AG09319 (cell line): ENCODE results near the gene YBX2.
"Not testable (repeated sequence)": the region's sequence is repeated elsewhere in the genome, so short reads cannot be mapped to it uniquely, and the experiment has no call there.

ENCODE experiments used
- DNase-seq: peaks from one replicate; pipeline ENCODE4 v3.0.0-alpha.2; 2010; ENCODE audit warnings: low read depth; ENCODE audit errors: extremely low read depth
- TF ChIP-seq, protein P1 (sequence below): IDR thresholded peaks from 2 replicates; pipeline ENCODE4 v1.5.1; 2011; ENCODE audit warnings: low read depth, mild to moderate bottlenecking, inconsistent platforms, low read length, moderate library complexity

YBX2 gene

DNA sequence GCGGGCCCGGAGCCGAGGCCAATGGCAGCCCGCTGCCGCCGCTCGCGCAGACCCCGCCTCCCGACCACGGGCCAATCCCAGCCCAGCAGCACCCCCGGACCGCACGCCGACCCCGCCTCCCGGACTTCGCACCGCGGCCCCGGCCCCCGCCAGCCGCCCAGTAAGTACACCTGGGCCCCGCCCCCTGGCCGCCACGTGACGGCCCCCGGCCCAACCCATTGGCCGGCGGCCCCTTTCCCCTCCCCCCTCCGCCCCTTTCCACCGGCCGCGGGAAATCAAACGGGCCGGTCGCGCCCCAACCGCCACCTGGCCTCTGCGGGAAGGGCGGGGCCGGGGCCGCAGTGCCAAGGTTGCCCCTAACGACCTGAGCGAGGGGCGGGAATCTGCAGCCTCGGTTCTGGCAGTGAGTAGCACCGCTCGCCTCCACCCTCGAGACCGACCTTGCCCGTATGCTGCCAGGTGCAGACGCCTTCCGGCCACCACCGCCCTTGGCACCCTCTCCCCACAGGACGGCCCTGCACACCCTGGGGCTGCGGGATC is at the start of gene YBX2:
YBX2 (minus strand) TSS at position 26 of the 540 bp plus-strand sequence. CDS start 139 bp downstream, outside the sequence.
- no peak for DNase-seq
- TF ChIP-seq, protein P1, sequence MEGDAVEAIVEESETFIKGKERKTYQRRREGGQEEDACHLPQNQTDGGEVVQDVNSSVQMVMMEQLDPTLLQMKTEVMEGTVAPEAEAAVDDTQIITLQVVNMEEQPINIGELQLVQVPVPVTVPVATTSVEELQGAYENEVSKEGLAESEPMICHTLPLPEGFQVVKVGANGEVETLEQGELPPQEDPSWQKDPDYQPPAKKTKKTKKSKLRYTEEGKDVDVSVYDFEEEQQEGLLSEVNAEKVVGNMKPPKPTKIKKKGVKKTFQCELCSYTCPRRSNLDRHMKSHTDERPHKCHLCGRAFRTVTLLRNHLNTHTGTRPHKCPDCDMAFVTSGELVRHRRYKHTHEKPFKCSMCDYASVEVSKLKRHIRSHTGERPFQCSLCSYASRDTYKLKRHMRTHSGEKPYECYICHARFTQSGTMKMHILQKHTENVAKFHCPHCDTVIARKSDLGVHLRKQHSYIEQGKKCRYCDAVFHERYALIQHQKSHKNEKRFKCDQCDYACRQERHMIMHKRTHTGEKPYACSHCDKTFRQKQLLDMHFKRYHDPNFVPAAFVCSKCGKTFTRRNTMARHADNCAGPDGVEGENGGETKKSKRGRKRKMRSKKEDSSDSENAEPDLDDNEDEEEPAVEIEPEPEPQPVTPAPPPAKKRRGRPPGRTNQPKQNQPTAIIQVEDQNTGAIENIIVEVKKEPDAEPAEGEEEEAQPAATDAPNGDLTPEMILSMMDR: no peak

DNA sequence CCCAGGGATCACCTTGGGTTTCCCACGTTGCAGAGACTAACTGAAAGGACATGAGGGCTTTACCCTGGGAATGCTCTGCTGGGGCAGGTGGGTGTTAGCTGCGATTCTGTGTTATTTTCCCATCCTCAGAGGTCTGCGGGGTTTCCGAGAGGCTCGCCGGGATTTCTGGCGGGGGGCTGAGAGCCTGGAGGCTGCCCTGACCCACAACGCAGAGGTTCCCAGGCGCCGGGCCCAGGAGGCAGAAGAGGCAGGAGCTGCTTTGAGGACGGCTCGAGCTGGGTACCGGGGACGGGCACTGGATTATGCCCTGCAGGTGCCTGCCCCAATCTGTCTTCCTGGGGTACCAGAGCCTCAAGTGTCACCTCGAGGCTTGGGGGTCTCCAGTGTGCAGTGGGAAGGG is 48.8 kb upstream of the YBX2 start:
- DNase-seq: no peak

DNA sequence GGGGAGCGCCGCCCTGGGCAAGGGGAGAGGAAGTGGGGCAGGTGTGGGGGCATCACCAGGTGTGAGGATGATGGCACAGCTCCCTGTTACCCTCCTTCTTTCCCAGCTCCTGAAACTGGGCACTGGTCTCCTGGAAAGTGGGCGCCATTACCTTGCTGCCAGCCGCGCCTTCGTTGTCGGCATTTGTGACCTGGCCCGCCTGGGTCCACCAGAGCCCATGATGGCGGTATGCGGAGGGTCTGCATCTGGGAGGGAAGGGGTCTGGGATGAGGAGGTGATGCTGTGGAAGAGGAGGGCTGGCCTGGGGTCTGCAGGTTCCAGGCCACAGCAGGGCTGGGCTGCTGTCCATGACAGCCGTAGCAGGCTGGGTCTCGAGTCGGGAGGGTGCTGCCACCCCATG is 47.4 kb upstream of the YBX2 start:
- TF ChIP-seq, protein P1: no peak
- no peak for DNase-seq

More for the DNA sequence above, 48.8 kb upstream of the YBX2 start:
- TF ChIP-seq, protein P1: no peak

DNA sequence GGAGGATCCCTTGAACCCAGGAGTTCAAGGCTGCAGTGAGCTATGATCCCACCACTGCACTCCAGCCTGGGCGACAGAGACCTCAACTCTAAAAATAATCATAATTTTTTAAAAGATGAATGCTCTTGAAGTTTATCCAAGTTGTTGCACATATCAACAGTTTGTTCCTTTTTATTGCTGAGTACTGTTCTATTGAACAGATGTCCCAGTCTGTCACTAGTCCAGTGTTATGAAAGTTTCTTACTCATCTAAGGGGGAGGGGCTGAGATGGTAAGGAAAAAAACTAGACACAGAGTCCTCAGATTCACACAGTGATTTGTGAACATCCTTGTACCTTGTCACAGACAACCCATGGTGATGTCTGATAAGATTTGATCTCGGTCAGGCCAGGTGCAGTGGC is 45.7 kb upstream of the YBX2 start:
- TF ChIP-seq, protein P1: no peak
- DNase-seq: no peak

DNA sequence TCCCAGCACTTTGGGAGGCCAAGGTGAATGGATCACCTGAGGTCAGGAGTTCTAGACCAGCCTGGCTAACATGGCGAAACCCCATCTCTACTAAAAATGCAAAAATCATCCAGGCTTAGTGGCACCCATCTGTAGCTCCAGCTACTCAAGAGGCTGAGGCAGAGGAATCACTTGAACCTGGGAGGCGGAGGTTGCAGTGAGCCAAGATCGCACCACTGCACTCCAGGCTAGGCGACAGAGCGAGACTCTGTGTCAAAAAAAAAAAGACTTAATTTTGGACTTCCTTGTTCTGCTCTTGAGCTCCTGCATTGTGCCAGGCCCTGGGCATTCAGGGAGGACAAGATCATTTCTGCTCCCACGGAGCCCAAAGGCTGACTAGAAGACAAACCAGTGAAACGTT is 43.2 kb upstream of the YBX2 start:
- not testable (repeated sequence) for DNase-seq

DNA sequence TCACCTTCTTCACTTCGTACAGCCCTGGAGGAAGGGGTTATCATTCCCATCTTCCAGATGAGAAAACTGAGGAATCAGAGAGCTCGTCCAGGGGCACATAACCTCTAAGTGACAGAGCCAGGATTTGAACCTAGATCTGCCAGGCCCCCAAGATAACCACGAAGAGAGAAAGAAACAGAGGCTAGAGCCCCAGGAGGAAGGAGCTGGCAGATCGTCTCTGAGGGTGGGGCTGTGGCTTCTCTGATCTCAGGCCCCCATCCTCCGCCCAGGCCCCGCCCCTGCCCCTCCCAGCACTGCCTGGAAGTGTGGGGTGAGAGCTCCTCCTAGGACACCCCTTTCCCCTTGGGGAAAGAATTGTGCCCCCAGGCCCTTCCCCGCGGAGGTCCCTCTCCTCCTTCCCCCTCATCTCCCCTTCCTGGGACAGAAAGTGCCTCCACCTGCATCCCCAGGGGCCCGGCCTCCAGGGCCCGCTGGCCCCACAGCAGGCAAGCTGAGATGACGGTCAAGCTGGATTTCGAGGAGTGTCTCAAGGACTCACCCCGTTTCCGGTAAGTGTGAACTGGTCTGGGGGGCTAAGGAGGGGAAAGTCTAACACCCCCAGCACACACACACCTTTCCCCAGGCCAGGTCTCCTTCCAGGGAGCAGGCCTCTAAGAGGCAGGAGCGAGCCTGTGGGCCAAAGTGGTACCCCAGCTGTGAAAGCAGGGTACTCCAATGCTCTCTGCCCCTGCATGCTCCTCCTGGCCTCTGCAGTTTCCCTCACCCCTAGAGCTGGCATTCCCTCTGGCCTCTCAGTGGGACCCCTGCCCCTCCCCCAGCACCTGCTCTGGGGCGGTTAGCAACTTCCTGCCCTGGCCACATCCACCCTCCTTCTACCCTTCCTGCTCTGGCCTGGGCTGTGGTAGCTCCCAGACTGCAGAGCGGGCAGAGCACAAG is 42.1 kb upstream of the YBX2 start, which contains the start of gene ACAP1:
ACAP1 (plus strand) TSS at position 290 of the 936 bp plus-strand sequence; CDS start at position 496, 206 bp downstream.
- TF ChIP-seq, protein P1: no peak
- no peak for DNase-seq

DNA sequence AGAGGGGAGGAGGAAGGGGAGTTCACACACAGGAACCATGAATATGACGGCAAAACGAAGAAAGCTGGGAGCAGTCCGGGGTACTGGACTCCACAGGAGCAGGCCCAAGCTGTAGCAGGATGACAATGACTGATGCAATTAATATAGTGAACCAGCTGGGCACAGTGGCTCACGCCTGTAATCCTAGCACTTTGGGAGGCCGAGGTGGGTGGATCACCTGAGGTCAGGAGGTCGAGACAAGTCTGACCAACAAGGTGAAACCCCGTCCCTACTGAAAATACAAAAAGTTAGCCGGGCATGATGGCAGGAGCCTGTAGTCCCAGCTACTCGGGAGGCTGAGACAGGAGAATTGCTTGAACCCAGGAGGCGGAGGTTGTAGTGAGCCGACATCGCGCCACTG is 41.3 kb upstream of the YBX2 start:
- not testable (repeated sequence) for DNase-seq

DNA sequence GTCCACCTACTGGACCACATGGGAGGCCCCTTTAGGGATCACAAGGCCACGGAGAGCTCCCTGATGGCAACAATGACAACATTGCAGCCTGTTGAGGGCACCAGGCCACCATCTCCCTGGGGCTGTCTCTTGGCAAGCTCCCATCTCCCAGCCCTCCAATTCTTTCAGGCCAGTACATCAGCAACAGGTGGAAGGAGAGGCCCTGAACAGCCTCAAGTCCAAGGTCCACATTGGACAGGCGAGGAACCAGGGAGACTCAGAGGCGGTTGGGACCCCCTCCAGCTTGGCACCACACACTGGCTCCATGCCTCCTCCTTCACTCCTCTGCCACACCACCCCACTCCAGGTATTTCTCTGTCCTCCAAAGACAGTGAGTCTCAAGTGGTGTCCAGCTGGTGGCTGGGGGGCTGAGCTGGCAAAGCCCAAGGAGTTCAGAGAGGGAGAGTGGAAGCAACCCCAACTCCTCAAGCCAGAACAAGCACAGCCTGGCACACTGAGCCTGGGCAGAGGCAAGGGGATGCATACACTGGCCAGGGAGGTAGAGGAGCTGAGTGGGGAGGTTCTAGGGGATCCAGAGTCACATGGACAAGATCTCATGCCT is 40.6 kb upstream of the YBX2 start:
- DNase-seq: no peak
- TF ChIP-seq, protein P1: no peak

DNA sequence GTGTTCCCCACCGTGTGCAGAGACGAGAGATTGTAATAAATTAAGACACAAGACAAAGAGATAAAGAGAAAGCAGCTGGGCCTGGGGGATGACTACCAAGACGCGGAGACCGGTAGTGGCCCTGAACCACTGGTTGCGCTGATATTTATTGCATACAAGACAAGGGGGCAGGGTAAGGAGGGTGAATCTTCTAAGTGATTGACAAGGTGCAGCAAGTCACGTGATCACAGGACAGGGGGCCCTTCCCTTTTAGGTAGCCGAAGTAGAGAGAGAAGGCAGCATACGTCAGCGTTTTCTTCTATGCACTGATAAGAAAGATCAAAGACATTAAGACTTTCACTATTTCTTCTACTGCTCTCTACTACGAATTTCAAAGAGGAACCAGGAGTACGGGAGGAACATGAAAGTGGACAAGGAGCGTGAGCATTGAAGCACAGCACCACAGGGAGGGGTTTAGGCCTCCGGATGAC is 38.2 kb upstream of the YBX2 start:
- not testable (repeated sequence) for DNase-seq
